Stimulated activated CD8-positive, alpha-beta memory T cell treated with anti-CD3 and anti-CD28 coated beads, Interleukin-12 subunit alpha, Interleukin-12 subunit beta, amount 100 ng/mL, for 1 hour (primary cell): ENCODE data around the gene GRAP.
"Not testable (repeated sequence)": the region's sequence is repeated elsewhere in the genome, so short reads cannot be mapped to it uniquely, and the experiment has no call there.

Experiments
- DNase-seq: peaks from one replicate; pipeline ENCODE4 v3.0.0-alpha.2; 2020; ENCODE audit warnings: low read depth

Gene GRAP

DNA sequence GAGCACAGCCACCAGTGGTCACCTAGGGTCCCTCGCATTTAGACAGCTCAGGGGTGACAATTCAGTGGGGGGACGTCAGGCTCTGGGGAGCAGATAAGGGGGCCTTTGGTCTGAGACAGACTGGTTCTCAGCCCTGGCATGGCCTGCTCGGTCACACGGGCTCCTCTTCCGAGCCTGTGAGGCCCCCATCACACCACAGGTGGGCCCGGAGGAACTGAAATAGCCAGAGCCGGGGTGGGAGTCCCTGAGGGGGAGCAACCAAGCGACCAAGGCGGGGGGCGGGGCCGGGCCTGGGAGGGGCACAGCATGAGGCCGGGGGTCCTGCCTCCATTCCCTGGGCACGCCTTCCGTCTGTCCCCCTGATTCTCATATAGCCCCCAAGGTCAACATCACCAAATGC, 4.4 kb downstream of the GRAP start:
- not testable (repeated sequence) for DNase-seq

DNA sequence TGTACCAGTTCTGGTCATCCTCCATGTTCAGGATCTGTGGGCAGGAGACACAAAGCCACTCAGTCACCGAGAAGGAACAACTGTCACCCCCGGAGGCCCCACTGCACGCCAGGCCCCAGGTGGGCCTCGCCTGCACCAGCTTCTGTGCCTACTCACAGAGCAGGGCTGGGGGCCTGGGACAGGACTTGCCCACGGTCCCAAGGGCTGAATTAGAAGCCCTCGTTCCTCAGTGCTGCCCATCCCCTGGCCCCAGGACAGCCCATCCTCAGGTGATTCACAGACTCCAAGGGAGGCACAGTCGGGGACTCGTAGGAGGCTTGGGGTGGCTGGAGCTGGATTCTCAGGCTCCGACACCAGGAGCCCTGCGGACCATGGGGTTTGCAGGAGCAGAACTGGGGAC, 4.9 kb downstream of the GRAP start:
- DNase-seq = not testable (repeated sequence)

DNA sequence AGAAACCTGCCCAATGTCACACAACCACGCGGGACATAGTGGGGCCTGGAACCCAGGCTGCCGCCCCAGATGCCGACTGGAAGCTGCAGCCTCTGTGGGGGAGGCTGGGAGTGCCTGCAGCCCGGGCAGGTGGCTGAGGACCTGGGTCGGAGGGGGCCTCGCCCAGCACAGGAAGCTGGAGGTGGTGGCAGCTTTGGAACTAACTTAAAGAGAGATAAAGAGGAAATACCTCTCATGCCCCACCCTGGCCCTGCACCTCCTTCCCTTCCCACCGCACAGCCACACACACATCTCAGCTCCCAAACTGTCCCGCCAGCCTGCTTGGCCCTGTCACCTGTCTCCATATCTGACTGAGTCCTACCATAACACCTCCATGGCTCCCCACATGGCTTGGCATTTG, 6.4 kb downstream of the GRAP start:
- not testable (repeated sequence) for DNase-seq

DNA sequence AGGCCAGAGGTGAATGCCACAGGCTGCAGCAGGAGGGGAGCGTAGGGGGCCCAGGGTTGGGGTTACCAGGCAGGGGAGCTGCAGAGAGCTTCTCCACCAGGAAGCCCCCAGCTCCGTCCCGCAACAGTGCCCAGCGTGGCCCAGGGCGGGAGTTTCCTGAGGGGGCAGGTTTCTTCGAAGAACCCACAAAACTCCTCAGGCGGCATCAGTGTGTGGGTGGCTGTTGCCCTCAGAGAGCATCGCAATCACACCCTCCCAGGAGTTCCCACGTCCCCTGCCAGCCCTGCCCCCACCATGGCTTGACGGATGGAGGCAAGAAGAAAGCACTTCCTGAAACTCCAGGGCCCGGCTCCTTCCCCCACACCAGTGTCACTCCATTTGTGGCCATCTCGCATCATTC, 8.0 kb downstream of the GRAP start:
- not testable (repeated sequence) for DNase-seq

DNA sequence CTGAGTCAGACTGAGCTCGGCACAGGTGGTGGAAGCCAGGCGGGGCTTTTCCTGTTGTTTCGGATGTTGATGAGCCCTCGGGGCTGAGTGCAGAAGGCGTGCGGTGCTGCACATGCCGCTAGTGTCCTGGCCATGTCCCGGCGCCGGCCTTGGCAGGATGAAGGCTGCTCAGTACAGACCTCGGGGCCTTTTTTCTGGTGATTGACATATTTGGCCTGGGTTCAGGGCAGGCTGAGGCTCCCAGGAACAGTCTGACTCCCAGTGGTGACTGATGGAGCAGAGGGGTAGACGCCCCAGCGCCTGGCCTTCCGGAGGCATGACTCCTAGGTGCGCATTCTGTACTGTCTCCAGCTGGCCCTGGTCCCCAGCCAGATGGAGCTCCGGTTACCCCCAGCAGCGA, 8.8 kb downstream of the GRAP start:
- not testable (repeated sequence) for DNase-seq

DNA sequence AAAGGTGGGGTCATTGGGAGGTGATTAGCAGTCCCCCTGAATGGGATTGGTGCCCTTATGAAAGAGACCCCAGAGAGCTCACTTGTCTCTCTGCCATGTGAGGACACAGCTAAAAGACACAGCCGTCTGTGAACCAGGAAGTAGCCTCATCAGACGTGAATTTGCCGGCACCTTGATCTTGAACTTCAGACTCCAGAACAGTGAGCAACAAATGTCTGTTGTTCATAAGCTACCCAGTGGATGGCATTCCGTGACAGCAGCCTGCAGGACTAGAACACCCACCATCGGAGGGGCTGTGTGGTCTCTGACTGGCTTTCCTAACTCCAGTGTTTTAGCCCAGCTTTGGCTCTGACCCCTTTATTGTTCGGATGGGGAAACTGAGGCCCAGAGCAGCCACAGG, 9.2 kb downstream of the GRAP start:
- DNase-seq = not testable (repeated sequence)

DNA sequence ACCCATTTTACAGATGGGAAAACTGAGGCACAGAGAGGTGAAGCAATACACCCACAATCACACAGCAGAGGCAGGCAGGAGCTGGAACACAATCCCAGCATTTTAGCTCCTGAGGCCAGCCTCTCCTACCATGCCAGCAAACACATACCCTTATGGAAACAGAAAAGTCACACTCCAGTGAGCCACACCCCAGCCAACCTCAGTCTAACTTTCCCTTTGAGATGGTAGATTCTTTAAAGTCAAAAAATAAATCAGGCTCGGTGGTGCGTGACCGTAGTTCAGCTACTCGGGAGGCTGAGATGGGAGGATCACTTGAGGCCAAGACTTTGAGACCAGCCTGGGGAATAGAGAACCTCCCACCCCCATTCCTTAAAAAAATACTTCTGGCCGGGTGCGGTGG, 10.6 kb downstream of the GRAP start:
- not testable (repeated sequence) for DNase-seq

DNA sequence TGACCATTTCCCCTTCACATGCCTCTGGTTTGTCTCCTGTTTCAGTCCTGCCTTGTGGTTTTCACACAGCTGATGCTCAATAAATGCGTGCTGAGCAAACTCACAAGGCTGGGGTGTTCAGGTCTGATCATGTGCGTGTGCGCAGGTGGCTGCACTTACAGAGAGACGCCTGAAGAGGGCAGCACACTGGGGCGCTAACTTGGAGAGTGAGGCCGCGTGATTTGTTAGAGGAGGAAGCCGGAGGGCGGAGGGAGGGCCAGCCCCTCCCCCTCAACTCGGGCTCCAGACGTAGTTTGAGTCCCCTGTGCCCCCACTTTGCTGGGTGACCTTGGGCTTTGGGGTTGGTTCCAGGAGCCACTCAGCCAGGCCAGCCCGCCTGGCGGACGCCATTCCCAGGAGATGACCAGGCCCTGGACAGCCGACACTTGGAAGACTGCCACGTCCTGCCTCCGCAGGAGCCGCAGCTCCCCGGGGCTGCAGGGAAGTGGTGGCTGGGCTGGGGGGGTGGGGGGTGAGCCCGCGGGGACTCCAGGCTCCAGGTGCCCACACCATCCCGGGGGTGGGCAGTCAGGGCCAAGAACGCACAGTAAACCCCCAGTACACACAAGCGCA, 14.3 kb downstream of the GRAP start:
- not testable (repeated sequence) for DNase-seq

DNA sequence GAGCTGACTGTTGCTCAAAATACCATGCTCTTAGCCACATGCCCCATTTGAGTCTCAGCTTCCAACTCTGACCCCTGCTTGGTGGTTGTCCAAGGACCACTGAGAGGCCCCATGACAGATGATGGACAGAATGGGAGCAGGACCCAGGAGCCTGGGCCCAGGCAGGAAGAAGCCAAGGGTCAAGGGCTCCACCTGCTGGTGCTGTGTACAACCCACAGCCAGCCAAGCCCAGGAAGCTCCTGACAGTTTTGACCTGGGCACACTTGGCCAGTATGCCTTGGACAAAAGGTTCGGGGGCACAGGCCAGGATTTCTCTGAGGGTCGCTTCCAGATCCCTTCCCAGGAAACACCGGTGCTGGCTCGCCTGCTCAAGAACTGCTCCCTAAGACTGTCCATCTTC, 15.0 kb downstream of the GRAP start:
- peak; percentile 24 for DNase-seq

DNA sequence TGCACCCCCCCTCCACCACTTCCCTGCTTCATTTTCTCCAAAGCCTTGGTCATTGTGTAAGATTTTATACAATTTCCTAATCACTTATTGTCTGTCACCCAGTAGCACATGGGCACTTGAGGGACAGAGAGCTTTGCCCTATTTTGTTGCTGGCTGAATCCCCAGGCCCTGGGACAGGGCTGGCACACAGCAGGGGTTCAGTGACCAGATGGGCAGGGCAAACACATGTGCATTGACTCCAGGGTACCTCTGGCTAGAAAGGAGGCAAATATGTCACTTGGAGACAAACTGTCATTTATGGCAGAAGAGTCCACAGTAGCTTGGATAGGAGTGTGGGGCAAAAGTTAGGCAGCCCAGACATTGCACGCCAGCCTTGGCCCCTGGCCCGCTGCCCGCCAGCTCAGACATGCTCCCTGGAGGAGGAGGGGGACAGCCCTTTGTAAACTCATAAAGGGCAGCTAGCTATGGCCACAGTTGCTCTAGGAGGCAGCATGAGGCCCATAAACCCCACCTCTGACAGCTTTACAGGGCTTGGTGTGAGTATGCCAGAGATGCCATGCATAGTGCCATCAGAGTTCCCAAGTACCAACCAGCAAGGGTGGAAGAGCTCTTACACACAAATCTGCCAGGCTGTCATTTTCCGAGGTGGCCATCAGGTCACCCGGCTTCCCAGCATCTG, 15.8 kb downstream of the GRAP start:
- DNase-seq = not testable (repeated sequence)

DNA sequence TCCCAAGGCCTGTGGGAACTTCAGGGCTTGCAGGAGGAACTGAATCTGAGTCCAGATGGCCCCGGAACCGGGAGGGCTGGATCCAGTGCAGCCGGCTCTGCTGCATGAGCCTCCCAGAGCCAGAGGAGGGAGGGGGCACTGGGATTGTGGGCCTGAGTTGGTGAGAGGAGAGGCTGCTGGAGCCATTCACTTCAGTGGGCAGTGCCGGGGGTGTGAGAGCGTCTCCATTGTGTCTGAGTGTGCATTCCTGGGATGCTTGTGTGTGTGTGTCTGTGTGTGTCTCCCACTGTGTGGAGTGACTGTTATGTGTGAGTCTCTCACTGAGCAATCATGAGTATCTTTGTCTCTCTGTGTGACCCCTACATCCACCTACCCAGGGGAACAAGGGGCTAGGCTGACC, 17.0 kb downstream of the GRAP start:
- not testable (repeated sequence) for DNase-seq

DNA sequence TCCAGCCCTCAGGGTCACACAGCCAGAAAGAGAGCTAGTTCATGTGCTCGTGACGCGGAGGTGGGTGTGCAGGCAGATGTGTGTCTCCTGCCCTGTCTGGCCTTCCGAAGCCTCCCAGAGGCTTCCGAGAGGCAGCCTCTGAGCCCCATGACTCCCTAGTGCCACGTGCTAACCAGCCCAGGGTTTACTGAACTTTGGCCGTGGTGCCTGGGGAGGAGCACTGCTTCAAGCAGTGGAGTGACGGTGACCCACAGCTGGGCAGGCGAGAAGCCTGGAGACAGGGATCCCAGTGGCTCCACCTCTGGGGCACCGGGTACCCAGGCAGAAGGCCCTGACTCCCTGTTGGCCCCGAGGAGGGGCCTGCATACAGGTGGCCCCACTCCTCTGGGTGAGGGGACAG, 18.1 kb downstream of the GRAP start:
- not testable (repeated sequence) for DNase-seq

DNA sequence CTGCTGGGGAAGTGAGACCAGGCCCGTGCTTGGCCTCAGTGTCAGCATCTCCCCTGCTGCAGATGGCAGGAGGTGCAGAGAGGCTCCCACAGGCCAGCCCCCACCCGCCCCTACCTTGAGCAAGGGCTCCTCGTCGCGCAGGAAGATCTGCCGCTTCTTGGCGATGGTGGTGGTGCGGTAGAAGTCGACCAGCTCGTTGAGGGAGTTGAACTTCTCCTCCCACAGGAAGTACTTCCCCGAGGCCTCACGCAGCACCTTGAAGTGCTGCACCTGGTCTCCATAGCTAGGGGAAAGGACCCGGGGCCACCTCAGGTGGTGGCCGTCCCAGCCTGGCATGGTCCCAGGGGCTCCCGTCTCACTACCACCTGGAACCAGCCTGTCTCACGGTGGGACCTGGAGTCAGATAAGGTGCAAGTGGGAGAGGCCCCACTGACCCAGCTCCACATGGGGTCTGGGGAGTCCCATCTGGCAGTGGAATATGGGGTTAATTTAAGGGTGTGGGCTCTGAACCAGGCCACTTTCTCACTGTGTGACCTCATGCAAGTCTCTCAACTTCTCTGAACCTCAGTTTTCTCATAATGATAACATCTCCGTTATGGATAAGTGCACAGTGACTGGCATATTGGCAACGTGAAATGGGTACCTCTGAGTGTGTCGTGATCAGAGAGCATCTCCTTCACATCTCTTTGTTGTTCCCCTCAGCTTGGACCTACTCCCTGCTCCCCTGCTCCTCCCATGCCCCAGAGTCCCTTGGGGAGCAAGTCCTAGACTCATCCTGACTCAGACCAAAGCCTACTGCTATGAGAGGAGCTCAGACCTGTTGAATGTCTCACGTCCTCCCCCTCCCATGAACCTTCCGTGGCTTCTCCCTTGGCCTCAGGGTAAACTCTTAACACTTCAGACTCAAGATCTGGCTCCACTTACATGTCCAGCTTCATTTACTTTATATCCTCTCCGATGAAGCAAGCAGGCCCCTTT, 22.4 kb downstream of the GRAP start:
- no peak for DNase-seq

DNA sequence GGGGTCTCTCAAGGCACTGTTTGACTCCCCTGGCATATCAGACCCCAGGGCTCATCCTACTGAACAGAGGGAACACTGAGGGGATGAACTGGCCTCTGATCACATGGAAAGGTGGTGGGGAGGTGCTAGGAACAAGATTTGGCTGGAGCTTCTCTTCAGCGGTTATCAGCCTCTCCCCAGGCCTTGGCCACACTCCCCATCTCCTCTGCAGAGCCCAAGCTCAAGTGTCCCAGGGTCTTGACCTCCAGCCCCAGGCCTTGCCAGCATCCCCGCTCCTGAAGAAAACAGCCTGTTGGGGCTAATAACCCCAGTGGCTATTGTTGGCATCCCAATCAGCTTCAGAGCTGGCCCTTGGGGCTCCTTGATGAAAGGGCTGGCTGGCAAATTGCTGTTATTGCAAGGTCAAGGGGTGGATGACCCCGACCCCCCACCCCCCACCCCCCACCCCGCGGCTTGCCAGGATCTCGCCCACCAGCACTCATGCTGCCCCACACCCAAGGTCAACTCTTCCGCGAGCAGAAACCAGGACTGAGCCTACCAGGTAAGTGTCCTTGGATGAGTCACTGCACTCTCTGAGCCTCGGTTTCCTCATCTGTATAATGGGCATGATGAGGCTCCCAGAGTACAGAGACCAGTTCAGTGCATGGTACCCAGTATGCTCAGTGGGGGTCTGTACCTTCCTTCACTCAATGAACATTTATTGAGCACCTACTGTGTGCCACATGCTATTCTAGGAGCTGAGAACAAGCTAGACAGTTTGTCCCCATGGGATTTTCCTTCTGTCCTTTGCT, 23.4 kb downstream of the GRAP start:
- DNase-seq = no peak

DNA sequence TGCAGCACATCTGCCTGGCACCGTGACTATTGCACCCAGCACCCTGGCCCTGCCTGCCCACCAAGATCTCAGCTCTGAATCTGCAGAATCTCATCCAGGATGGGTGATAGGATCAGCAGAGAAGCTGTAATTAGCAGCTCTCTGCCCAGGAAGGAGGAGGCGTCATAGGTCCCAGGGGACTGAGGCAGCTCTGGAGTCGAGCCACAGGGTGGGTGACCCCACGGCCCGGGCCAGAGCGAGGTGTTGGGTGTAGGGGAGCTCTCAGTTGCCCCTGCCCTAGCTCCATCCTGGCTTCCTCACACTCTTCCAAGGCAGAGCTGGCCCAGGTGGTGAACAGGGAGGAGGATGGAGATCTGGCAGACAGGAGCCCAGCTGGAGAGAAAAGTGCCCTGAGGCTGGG, 24.0 kb downstream of the GRAP start:
- DNase-seq = no peak

DNA sequence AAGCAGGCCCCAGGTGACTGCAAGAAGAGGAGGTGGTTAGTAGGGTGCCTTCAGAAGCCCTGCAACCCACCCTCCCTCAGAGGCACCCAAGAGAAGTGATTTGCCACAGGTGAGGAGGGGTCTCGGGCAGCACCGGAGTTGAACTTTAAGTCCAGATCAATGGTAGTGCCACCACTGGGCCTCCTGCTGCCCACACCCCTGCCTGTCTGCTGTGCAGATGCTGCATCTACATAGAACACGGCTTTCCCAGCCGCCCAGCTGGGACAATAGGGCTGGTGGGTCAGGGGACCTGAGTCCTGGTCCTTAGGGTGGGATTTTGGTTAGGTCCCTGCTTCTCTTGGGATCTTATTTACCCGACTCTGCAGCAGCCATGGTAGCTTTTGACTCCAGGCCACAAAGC, 24.6 kb downstream of the GRAP start:
- no peak for DNase-seq

DNA sequence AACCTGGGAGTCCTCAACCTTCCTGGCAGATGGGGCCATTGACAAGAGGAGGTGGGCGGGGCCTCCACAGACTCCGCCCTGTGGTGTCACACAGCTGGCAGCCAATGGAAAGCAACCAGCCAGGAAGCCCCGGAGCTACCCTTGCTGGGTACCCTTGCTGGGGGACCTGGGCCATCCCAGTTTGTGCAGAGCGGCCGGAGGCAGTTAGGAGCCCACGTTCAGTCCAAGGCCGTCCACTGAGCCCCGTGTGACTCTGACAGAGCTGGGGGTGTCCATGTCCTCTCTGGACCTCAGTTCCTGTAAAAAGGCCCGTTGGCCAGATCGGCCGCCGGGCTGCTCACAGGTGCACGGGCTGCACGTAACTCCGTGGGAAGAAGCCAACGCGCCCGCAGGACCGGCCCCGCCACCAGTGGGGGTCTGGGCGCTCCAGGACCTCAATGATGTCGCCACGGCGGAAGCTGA, 25.1 kb downstream of the GRAP start:
- DNase-seq = no peak

DNA sequence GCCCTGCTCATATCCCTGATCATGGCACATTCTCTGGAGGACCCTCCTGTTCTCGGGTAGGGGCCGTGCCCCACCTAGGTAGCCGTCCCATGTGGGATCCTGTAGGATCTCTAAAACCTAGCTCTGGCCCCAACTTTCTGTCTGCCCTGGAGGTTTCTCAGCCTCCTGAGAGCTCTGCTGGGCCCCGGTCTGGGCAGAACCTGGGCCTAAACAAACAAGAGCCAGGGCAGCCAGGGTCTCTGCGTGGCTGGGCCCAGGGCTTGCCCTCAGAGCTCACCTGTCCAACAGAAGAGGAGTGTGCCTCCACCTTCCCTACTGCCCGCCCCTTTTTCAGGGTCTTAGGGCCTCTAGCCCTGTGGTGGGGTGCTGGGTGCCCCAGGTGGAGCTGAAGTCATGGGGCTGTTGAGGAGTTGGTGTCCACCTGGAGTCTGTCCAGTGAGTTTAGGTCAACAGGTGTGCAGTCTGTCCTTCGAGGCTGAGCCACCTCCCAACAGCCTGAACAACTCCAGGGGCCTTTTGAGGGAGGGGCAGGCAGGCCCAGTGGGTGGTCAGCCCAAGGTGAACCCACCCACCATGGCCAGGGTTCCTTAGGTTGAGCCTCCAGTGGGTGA, 25.6 kb downstream of the GRAP start:
- not testable (repeated sequence) for DNase-seq

DNA sequence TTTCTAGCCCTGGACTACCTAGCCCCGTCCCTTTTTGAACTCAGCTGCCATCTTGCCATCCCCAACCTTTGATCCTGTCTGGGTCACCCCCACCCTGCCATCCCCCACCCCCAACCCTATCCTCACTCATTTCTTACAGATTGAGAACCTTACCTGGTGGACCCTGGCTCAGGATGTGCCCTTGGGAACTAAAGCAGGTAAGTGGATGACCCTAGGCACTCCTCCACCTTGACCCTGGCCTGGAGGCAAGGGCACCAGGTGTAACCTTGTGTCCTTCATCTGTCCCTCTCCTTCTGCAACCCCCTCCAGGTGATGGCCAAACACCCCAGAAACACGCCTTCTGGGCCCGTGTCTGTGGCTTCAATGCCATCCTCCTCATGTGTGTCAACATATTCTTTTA, 26.7 kb downstream of the GRAP start:
- no peak for DNase-seq

DNA sequence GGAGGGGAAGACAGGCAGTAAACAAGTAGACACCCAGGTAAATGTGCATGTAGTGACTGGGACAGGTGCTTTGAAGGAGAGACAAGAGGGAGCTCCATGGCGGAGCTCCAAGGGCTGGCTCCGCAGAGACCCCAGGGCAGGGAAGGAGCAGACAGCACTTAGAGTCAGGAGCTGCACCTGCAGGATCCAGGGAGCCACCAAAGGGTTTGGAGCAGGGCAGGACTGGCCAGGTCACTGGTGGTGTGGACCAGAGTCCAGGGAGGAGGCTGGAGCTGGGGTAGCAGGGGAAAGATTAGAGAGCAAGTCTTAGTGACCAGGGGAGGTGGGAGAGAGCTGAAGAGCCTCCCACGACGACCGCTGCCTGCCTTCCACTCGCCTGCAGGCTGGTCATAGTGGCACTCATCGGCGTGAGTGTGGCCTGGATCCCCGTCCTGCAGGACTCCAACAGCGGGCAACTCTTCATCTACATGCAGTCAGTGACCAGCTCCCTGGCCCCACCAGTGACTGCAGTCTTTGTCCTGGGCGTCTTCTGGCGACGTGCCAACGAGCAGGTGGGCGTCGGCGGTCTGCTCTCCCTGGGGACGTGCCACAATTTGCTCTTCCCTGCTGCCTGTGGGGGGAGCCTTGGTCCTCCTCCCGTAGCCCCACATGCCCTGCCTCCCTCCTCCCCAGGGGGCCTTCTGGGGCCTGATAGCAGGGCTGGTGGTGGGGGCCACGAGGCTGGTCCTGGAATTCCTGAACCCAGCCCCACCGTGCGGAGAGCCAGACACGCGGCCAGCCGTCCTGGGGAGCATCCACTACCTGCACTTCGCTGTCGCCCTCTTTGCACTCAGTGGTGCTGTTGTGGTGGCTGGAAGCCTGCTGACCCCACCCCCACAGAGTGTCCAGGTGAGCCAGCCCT, 27.5 kb downstream of the GRAP start:
- no peak for DNase-seq

DNA sequence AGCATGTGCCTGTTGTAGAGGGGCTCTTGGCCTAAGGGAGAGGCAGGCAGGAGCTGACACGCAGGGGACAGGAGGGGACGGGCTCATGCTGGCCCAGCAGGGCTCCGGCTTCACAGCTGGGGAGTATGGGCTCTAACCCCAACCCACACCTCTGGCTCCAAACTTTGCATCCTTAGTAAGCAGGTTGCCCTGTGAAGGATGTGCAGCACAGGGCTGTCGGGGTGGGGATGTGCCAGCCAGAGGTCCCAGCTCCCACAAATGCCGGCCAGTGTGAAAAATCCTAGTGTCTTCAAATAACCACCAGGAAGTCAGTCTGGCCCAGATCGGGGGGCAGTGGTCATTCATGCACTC, 28.2 kb downstream of the GRAP start:
- DNase-seq = no peak
